CD4-positive, CD25-positive, alpha-beta regulatory T cell (primary cell): ENCODE data around the gene ARRB1. TPM values are rescaled to one million over a fixed set of nuclear protein-coding genes. Genes with fewer than 3 reads are reported as not detected.

Experiments
- ATAC-seq, 2 donors: fragments of 150-1000 bp; cut with Tn5 transposase; one replicate each; pipeline ENCODE4 v1.10.0; 2021; ENCODE audit warnings: low read depth in 2 of 2, moderate number of reproducible peaks in 2 of 2, moderate library complexity in 1 of 2
- DNase-seq, 3 donors: peaks; one replicate each; pipeline versions ENCODE4 v3.0.0 to v3.0.0-alpha.2; 2012 to 2022; ENCODE audit warnings: mixed read lengths in 1 of 3
- H3K27ac ChIP-seq: one replicate; pipeline ENCODE4 v1.7.0; 2013; ENCODE audit warnings: mild to moderate bottlenecking, low read length; ENCODE audit not compliant: insufficient read depth, poor library complexity, severe bottlenecking
- H3K27me3 ChIP-seq: one replicate; pipeline ENCODE4 v1.7.0; 2013; ENCODE audit warnings: low read length; ENCODE audit not compliant: control insufficient read depth, insufficient read depth
- H3K36me3 ChIP-seq: one replicate; pipeline ENCODE4 v1.7.0; 2013; ENCODE audit warnings: mild to moderate bottlenecking, low read length, moderate library complexity; ENCODE audit not compliant: control insufficient read depth, insufficient read depth
- H3K4me1 ChIP-seq: 2 replicates; pipeline ENCODE4 v1.7.0; 2013; ENCODE audit warnings: mild to moderate bottlenecking, low read length; ENCODE audit not compliant: insufficient read depth, control insufficient read depth, poor library complexity, severe bottlenecking
- H3K4me3 ChIP-seq: one replicate; pipeline ENCODE4 v1.7.0; 2013; ENCODE audit warnings: low read depth, mild to moderate bottlenecking, low read length, moderate library complexity
- H3K9me3 ChIP-seq, 2 experiments: 1 replicate in 1 of 2; 2 replicates in 1 of 2; pipeline ENCODE4 v1.7.0; 2013; ENCODE audit warnings: low read length in 2 of 2, mild to moderate bottlenecking in 1 of 2, moderate library complexity in 1 of 2; ENCODE audit not compliant: control insufficient read depth in 2 of 2
- H3K27ac Mint-ChIP-seq, 3 donors: one replicate each; pipeline ENCODE4 v1.8.0; 2020 to 2022; ENCODE audit warnings: mild to moderate bottlenecking in 3 of 3, mixed read lengths in 3 of 3, moderate library complexity in 2 of 3
- H3K27me3 Mint-ChIP-seq: one replicate; pipeline ENCODE4 v1.8.0; 2022; ENCODE audit warnings: mild to moderate bottlenecking, mixed read lengths
- H3K36me3 Mint-ChIP-seq: one replicate; pipeline ENCODE4 v1.8.0; 2020; ENCODE audit warnings: mixed read lengths
- H3K4me1 Mint-ChIP-seq, 4 donors: one replicate each; pipeline ENCODE4 v1.8.0; 2020 to 2022; ENCODE audit warnings: mixed read lengths in 4 of 4, mild to moderate bottlenecking in 1 of 4
- H3K4me3 Mint-ChIP-seq, 4 donors: one replicate each; pipeline ENCODE4 v1.8.0; 2020 to 2022; ENCODE audit warnings: mild to moderate bottlenecking in 4 of 4, mixed read lengths in 4 of 4, moderate library complexity in 3 of 4
- H3K9me3 Mint-ChIP-seq, 7 donors: one replicate each; pipeline ENCODE4 v1.8.0; 2020 to 2022; ENCODE audit warnings: mixed read lengths in 7 of 7, mild to moderate bottlenecking in 3 of 7, moderate library complexity in 2 of 7
- polyA plus RNA-seq, 4 donors: library from polyadenylated mRNA; unstranded; fragments of 300-500 nt; fragmentation: Illumina TruSeq; gene quantifications; one replicate each; pipeline ENCODE4 v1.2.3, GENCODE V29; 2021
- total RNA-seq: library from RNA; stranded (reverse); gene quantifications from one replicate; pipeline ENCODE4 v1.2.3, GENCODE V29; 2022

The ARRB1 gene
- total and polyA plus RNA-seq, 5 donors from 2014 or later, result 5.1 to 36.1 (median 6.5) TPM

DNA sequence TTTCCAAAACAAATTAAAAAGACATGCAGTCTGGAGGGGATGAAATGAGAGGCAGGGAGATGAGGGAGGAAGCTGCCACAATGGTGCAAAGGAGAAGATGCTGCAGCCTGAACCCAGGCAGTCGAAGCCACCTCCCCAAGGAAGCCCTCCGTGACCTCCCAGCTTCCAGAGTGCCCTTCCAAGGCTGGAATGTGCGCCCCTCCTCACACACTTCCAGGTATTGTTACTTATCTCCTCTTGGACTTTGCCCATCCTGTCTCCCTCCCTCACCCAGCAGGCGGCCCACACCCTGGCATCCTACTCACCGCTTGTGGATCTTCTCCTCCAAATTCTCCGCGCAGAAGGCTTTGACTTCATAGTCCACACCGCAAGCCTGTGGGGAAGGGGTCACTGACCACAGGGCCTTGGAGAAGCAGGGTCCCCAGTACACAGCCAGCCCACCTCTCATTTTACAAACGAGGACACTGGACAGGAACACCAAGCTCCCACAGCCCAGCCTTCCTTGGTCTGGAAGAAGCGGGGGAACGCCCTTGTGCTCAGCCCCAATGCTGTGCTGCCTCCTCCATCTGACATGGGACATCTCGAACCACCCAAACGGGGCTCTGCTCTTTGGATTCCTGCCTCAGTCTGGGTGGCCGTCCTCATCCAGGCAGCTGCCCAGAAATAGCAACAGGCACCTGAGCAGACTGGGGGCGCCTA is 70.5 kb downstream of the ARRB1 start:
- Mint-ChIP-seq H3K36me3 (peaks cover 28% of the 10 kb centered on the region), H3K27ac (peak overlapping the region in 2 of 3 donors; percentile 23 to 55), H3K27me3 (no peaks in the 10 kb centered on the region), H3K4me1 (peaks cover 11 to 39% (median 27%) of the 10 kb centered on the region in 4 donors), H3K4me3 (no peak overlapping the region), H3K9me3 (no peaks in the 10 kb centered on the region)
- peaks cover 16% of the 10 kb centered on the region for H3K36me3 ChIP-seq
- ATAC-seq (no peak), DNase-seq (no peak)
- no peaks in the 10 kb centered on the region for H3K27me3 ChIP-seq
- no peak overlapping the region for H3K4me3 ChIP-seq
- H3K9me3 ChIP-seq, result no peaks in the 10 kb centered on the region
- H3K4me1 ChIP-seq, result peaks cover 26% of the 10 kb centered on the region
- no peak overlapping the region for H3K27ac ChIP-seq

DNA sequence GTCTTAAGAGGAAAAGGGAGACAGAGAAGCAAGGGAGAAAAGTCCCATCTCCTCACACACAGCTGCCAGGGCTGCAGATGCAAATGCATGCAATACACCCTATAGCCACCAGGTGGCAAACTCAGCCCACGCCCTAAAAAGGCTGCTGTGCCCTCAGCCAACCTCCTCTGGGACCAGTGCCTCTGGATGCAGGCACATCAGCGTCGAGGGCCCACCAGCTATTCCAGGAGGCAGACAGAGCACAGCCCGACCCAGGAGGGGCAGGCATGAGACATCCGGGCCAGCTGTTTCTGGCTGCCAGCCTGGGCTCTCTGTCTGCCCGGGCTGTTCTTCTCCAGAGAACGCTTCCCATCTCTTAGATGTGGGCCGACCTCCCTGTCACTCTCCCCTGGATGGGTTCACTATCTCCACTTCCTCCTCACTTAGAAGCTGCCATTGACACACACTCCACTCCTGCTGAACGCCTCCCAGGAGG is 71.2 kb downstream of the ARRB1 start:
- Histone ChIP-seq H3K4me3 (no peak overlapping the region), H3K27me3 (no peaks in the 10 kb centered on the region), H3K36me3 (peaks cover 16% of the 10 kb centered on the region), H3K27ac (no peak overlapping the region), H3K4me1 (peaks cover 33% of the 10 kb centered on the region), H3K9me3 (no peaks in the 10 kb centered on the region)
- Mint-ChIP-seq H3K27ac (peak overlapping the region; percentile 73 to 95 (median 95)), H3K27me3 (no peaks in the 10 kb centered on the region), H3K9me3 (no peaks in the 10 kb centered on the region), H3K4me1 (peaks cover 16 to 46% (median 33%) of the 10 kb centered on the region in 4 donors), H3K36me3 (peaks cover 28% of the 10 kb centered on the region), H3K4me3 (peak overlapping the region in 1 of 4 donors; percentile 32)
- DNase-seq (peak; percentile 51 to 82 (median 74)), ATAC-seq (peak; percentile 32 to 52)

DNA sequence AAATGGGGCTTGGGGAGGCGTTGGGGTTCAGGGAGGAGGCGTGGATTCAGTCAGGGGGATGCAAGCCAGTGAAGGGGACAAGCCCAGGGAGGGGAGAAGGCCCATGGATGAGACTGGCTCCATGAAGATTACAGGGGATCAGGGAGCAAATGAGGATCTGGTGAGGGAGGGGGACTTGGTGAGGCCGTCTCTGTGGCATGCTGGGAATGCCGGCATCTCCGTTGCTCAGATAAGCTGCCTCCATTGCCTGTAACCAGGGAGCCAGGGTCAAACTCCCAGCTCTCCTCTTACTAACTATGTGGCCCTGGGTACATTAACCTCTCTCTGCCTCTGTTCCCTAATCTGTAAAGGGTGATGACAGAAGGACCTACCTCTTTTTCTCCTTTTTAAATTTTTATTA is 72.2 kb downstream of the ARRB1 start:
- H3K4me3 Mint-ChIP-seq, result no peak overlapping the region

DNA sequence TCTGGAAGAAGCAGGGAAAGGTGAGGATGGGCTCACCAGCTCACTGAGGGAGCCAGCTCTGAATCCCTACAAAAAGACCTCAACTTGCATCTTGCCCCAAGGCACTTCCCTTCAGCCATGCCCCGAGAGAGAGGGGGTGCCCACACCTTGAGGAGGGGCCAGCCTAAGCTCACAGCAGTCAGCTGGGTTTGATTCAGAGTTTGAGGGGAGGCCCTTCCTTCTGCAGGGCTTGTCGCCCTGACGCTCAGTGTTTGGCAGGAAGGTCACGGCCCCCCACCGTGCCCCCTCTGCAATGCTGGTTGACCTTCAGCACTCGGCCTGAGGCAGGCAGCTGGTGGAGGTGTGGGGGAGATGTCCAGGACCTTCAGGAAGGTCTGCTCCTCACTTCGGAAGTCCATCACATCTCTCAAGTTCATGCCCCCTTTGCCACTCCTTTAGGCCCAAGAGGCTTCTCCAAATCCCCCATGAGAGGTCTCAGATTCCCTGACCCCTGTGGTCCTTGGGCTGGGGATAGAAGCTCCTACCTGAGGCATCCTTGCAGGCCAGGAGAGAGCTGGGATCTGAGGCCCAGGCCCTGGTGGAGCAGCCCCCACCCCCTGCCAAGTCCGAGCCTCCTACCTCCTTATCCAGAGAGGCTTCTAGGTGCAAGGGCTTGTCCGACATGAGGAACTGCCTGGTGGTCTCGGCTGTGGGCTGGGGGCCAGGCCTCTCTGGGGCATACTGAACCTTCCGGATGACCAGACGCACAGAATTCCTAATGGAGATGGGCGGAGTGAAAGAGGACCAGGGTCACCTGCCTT is 73.3 kb downstream of the ARRB1 start:
- DNase-seq, result no peak
- H3K27me3 ChIP-seq, result no peaks in the 10 kb centered on the region
- H3K9me3 Mint-ChIP-seq, result no peaks in the 10 kb centered on the region
- H3K4me1 ChIP-seq, result peaks cover 53% of the 10 kb centered on the region
- ATAC-seq, result no peak
- H3K4me3 ChIP-seq, result no peak overlapping the region
- H3K4me1 Mint-ChIP-seq, result peaks cover 16 to 65% (median 34%) of the 10 kb centered on the region in 4 donors
- peak overlapping the region in 2 of 4 donors; percentile 7 to 80 for H3K4me3 Mint-ChIP-seq
- peaks cover 14% of the 10 kb centered on the region for H3K36me3 ChIP-seq
- H3K9me3 ChIP-seq, result no peaks in the 10 kb centered on the region
- H3K27me3 Mint-ChIP-seq, result no peaks in the 10 kb centered on the region
- peaks cover 28% of the 10 kb centered on the region for H3K36me3 Mint-ChIP-seq
- H3K27ac ChIP-seq, result no peak overlapping the region
- H3K27ac Mint-ChIP-seq, result peak overlapping the region; percentile 93 to 97 (median 96)

More for the DNA sequence above, 72.2 kb downstream of the ARRB1 start:
- Mint-ChIP-seq H3K9me3 (no peaks in the 10 kb centered on the region), H3K27ac (peak overlapping the region; percentile 90 to 93 (median 91)), H3K36me3 (peaks cover 28% of the 10 kb centered on the region), H3K27me3 (no peaks in the 10 kb centered on the region), H3K4me1 (peaks cover 16 to 54% (median 34%) of the 10 kb centered on the region in 4 donors)
- ATAC-seq (no peak), DNase-seq (no peak)
- no peaks in the 10 kb centered on the region for H3K9me3 ChIP-seq
- H3K4me1 ChIP-seq, result peaks cover 42% of the 10 kb centered on the region
- H3K36me3 ChIP-seq, result peaks cover 16% of the 10 kb centered on the region
- H3K27ac ChIP-seq, result no peak overlapping the region
- H3K4me3 ChIP-seq, result no peak overlapping the region
- H3K27me3 ChIP-seq, result no peaks in the 10 kb centered on the region

DNA sequence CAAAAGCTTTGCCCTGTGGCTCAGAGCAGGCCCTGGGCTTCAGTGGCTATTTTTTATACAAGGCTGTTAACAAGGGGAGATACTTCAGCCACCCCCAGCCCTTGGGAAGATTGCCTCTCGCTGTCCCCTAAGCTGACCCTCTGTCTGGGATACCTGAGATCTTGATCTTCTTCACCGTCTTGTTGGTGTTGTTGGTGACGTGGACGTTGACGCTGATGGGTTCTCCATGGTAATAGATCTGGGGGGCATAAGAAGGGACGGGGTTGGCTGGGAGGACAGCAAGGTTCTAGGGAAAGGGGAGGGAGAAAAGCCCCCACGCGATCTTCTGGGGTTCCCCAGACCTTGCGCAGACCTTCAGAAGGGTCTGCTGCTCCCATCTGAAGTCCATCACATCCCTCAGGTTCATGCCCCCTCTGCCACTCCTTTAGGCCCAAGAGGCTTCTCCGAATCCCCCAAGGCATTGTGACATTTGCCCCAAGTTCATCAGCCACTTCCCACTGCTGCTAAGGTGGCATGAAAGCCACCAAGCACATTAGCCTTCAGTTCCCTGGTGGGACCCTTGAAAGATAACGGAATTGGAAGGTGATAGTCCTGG is 74.2 kb downstream of the ARRB1 start:
- H3K27ac ChIP-seq, result peak overlapping the region; percentile 79
- Mint-ChIP-seq H3K27ac (peak overlapping the region; percentile 96 to 100 (median 97)), H3K4me3 (peak overlapping the region in 1 of 4 donors; percentile 80), H3K4me1 (peaks cover 16 to 72% (median 37%) of the 10 kb centered on the region in 4 donors), H3K36me3 (peaks cover 28% of the 10 kb centered on the region), H3K9me3 (no peaks in the 10 kb centered on the region), H3K27me3 (no peaks in the 10 kb centered on the region)
- ATAC-seq, result no peak
- DNase-seq, result no peak
- H3K4me1 ChIP-seq, result peaks cover 62% of the 10 kb centered on the region
- no peaks in the 10 kb centered on the region for H3K9me3 ChIP-seq
- H3K36me3 ChIP-seq, result peaks cover 14% of the 10 kb centered on the region
- no peak overlapping the region for H3K4me3 ChIP-seq
- no peaks in the 10 kb centered on the region for H3K27me3 ChIP-seq

DNA sequence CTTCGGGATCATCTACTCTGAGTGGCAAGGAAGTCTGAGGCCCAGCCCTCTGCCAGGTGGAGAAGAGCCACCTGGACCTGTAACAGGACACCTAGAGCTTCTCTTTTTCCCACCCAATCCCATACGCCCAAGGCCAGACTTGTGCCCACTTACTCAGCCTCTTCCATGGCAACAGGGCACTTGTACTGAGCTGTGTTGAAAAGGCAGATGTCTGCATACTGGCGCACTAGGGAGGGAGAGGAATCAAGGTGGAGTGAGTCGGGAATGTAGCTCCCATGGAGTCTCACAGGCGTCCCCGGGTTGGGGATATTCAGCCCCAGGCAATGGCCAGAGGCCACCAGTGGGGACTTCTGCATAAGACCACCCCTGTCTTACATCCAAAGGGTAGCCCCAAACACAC is 74.8 kb downstream of the ARRB1 start:
- no peaks in the 10 kb centered on the region for H3K9me3 Mint-ChIP-seq
- peaks cover 16 to 77% (median 39%) of the 10 kb centered on the region in 4 donors for H3K4me1 Mint-ChIP-seq
- H3K4me3 Mint-ChIP-seq, result peak overlapping the region; percentile 65 to 87 (median 78)
- peak overlapping the region; percentile 96 to 100 (median 97) for H3K27ac Mint-ChIP-seq
- peaks cover 62% of the 10 kb centered on the region for H3K4me1 ChIP-seq
- H3K4me3 ChIP-seq, result peak overlapping the region; percentile 78
- no peaks in the 10 kb centered on the region for H3K9me3 ChIP-seq
- no peaks in the 10 kb centered on the region for H3K27me3 ChIP-seq
- no peaks in the 10 kb centered on the region for H3K27me3 Mint-ChIP-seq
- H3K27ac ChIP-seq, result peak overlapping the region; percentile 79
- H3K36me3 Mint-ChIP-seq, result peaks cover 28% of the 10 kb centered on the region
- DNase-seq (no peak), ATAC-seq (no peak)
- peaks cover 14% of the 10 kb centered on the region for H3K36me3 ChIP-seq

DNA sequence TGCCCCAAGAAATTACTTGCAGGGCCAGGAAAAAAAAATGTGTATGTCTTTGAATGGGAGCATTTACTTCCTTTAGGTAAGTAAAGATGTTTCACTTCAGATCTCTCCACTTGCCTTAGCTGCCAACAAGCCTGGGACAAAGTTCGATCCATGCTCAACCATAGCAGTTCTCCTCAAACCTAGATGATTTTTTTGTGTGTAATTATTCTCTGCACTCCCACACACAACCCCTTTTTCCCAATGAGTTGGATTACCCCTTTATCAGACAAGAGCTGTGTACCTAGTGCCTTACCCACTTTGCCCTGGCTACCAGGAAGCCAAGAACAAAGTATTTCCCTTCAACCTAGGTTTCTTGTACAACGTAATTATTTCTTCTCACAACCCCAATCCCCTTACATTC is 75.3 kb downstream of the ARRB1 start:
- no peaks in the 10 kb centered on the region for H3K9me3 Mint-ChIP-seq
- peaks cover 64% of the 10 kb centered on the region for H3K4me1 ChIP-seq
- no peaks in the 10 kb centered on the region for H3K9me3 ChIP-seq
- H3K36me3 Mint-ChIP-seq, result peaks cover 32% of the 10 kb centered on the region
- peak overlapping the region; percentile 96 to 100 (median 97) for H3K27ac Mint-ChIP-seq
- H3K27me3 Mint-ChIP-seq, result no peaks in the 10 kb centered on the region
- peak overlapping the region; percentile 65 to 87 (median 78) for H3K4me3 Mint-ChIP-seq
- peak overlapping the region; percentile 79 for H3K27ac ChIP-seq
- DNase-seq (peak in 1 of 3 donors; percentile 48), ATAC-seq (no peak)
- H3K4me3 ChIP-seq, result peak overlapping the region; percentile 78
- peaks cover 16 to 81% (median 44%) of the 10 kb centered on the region in 4 donors for H3K4me1 Mint-ChIP-seq
- peaks cover 14% of the 10 kb centered on the region for H3K36me3 ChIP-seq
- H3K27me3 ChIP-seq, result no peaks in the 10 kb centered on the region
